Ovary (tissue), 3 donors: ENCODE results near the gene FAF2.

Experiments
- CTCF ChIP-seq, 3 donors: fragments of 450-650 bp in 2 of 3; fragments of 200-600 bp in 1 of 3; IDR thresholded peaks; one replicate each; pipeline versions ENCODE4 v1.5.1 to v1.8.0; 2016 to 2022; ENCODE audit warnings: antibody characterized with exemption in 3 of 3, mild to moderate bottlenecking in 1 of 3
- POLR2A ChIP-seq: fragments of 450-650 bp; IDR thresholded peaks from one replicate; pipeline ENCODE4 v1.6.1; 2017; ENCODE audit warnings: antibody characterized with exemption, mild to moderate bottlenecking, moderate library complexity
- donor health status: DM: no; HTN: no; CAD: no.

GRCh38 chr5:176540956-176541337 is 92.8 kb downstream of the FAF2 start:
- TF ChIP-seq CTCF (IDR thresholded peaks at IDR 0.05), result no peak
- no peak for TF ChIP-seq POLR2A
